Osteoblast (primary cell): ENCODE results near the gene EPHX1. TPM values are rescaled to one million over a fixed set of nuclear protein-coding genes. Genes with fewer than 3 reads are reported as not detected.

Experiments
- DNase-seq: peaks from one replicate; pipeline ENCODE4 v3.0.0; 2011; ENCODE audit warnings: low spot score, mixed read lengths; ENCODE audit not compliant: insufficient read length; ENCODE audit errors: missing footprints
- H2AFZ ChIP-seq: 2 replicates; pipeline ENCODE4 v1.6.0; 2011; ENCODE audit warnings: mild to moderate bottlenecking, low read length
- H3K27ac ChIP-seq: 2 replicates; pipeline ENCODE4 v1.5.1; 2011; ENCODE audit warnings: mild to moderate bottlenecking, low read depth, low read length, moderate library complexity
- H3K27me3 ChIP-seq: 2 replicates; pipeline ENCODE4 v1.6.0; 2012; ENCODE audit warnings: mild to moderate bottlenecking, control low read depth, inconsistent platforms, low read length, moderate library complexity; ENCODE audit not compliant: insufficient read depth
- H3K36me3 ChIP-seq: 2 replicates; pipeline ENCODE4 v1.5.1; 2011; ENCODE audit warnings: mild to moderate bottlenecking, low read length, control low read depth, moderate library complexity; ENCODE audit not compliant: insufficient read depth
- H3K4me1 ChIP-seq: 2 replicates; pipeline ENCODE4 v1.5.1; 2011; ENCODE audit warnings: mild to moderate bottlenecking, low read length, control low read depth, moderate library complexity; ENCODE audit not compliant: insufficient read depth
- H3K4me2 ChIP-seq: 2 replicates; pipeline ENCODE4 v1.6.0; 2011; ENCODE audit warnings: mild to moderate bottlenecking, low read length; ENCODE audit not compliant: insufficient read depth
- H3K4me3 ChIP-seq: fragments of 200-600 bp; sonication (generic); 3 replicates; pipeline ENCODE4 v1.5.1; 2012; ENCODE audit warnings: mild to moderate bottlenecking, low read length, inconsistent platforms; ENCODE audit not compliant: insufficient read depth
- H3K79me2 ChIP-seq: 2 replicates; pipeline ENCODE4 v1.6.0; 2012; ENCODE audit warnings: mild to moderate bottlenecking, low read length, control low read depth, inconsistent platforms; ENCODE audit not compliant: insufficient read depth
- H3K9me3 ChIP-seq: 2 replicates; pipeline ENCODE4 v1.5.1; 2011; ENCODE audit warnings: low read depth, low read length, control low read depth
- H4K20me1 ChIP-seq: 2 replicates; pipeline ENCODE4 v1.6.0; 2012; ENCODE audit warnings: mild to moderate bottlenecking, low read length, control low read depth; ENCODE audit not compliant: insufficient read depth
- CTCF ChIP-seq: IDR thresholded peaks from 2 replicates; pipeline ENCODE4 v1.5.1; 2011; ENCODE audit warnings: mild to moderate bottlenecking, low read depth, low read length, moderate library complexity; ENCODE audit errors: extremely low read depth
- total RNA-seq: library from RNA; depleted of rRNA; stranded (reverse); fragments of >200 nt; gene quantifications from 2 replicates; pipeline ENCODE4 v1.2.3, GENCODE V29; 2012

The EPHX1 gene
- total RNA-seq, 1 donor = 67.0 TPM

DNA sequence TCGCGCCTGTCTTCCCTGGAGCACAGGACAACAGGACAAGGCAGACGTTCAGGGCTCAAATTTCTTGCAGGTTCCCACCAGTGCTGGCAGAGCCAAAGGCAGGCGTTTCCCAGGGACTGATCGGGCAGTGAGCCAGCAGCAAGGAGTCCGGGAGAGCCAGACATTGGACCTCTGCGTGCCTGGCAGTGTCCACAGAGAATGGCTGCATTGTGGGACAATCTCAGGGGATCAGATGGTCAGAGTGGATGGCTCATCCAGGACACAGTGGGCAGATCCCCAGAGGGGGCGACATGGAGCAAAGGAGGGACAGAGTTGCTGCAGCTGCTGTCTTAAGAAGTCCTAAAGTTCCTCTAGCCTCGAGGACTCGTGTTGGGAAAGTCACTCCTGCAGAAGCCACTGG, 67.7 kb downstream of the EPHX1 start:
- TF ChIP-seq CTCF = peak; percentile 54
- Histone ChIP-seq H2AFZ (no peak overlapping the region), H3K27me3 (no peaks in the 10 kb centered on the region), H3K4me2 (no peak overlapping the region), H3K27ac (peak overlapping the region; percentile 43), H3K79me2 (peaks cover 52% of the 10 kb centered on the region), H3K4me3 (no peak overlapping the region), H3K9me3 (no peaks in the 10 kb centered on the region), H3K36me3 (peaks cover 29% of the 10 kb centered on the region), H3K4me1 (peaks cover 28% of the 10 kb centered on the region), H4K20me1 (peaks cover 33% of the 10 kb centered on the region)
- DNase-seq = peak; percentile 94

GRCh38 chr1:225878282-225878681, 68.4 kb downstream of the EPHX1 start:
- Histone ChIP-seq H3K79me2 (peaks cover 52% of the 10 kb centered on the region), H3K9me3 (no peaks in the 10 kb centered on the region), H3K4me3 (no peak overlapping the region), H3K4me2 (no peak overlapping the region), H3K27ac (peak overlapping the region; percentile 43), H3K36me3 (peaks cover 25% of the 10 kb centered on the region), H3K4me1 (peaks cover 31% of the 10 kb centered on the region), H3K27me3 (no peaks in the 10 kb centered on the region), H2AFZ (no peak overlapping the region), H4K20me1 (peaks cover 33% of the 10 kb centered on the region)
- no peak for TF ChIP-seq CTCF
- no peak for DNase-seq

- Histone ChIP-seq H3K4me3 (no peak overlapping the region), H2AFZ (no peak overlapping the region), H3K27ac (no peak overlapping the region), H3K79me2 (peaks cover 52% of the 10 kb centered on the region), H3K27me3 (no peaks in the 10 kb centered on the region), H3K4me2 (no peak overlapping the region), H3K9me3 (no peaks in the 10 kb centered on the region), H3K4me1 (peaks cover 31% of the 10 kb centered on the region), H4K20me1 (peaks cover 31% of the 10 kb centered on the region), H3K36me3 (peaks cover 14% of the 10 kb centered on the region)
- no peak for TF ChIP-seq CTCF
- peak; percentile 51 for DNase-seq
These were observed 69.7 kb downstream of the EPHX1 start for GRCh38 chr1:225879521-225880221.

DNA sequence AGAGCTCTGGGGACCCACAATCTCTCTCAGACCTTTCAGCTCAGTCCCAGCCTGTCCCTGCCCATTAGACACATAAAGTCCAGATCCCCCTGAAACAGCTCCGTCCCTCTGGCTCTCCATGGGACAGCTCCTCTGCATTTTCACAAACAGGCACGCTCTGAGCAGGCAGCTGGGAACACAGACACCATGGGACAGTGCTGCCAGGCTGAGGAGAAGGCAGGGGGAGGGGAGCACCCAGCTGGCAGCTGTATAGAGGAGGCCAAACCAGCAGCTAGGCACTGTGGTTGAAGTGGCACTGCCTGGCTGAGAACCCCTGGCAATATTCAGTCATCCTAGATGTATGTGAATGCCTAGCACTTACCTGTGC, 70.3 kb downstream of the EPHX1 start:
- Histone ChIP-seq H4K20me1 (peaks cover 31% of the 10 kb centered on the region), H2AFZ (no peak overlapping the region), H3K36me3 (peaks cover 11% of the 10 kb centered on the region), H3K9me3 (no peaks in the 10 kb centered on the region), H3K4me1 (peaks cover 31% of the 10 kb centered on the region), H3K27ac (no peak overlapping the region), H3K79me2 (peaks cover 50% of the 10 kb centered on the region), H3K4me2 (peak overlapping the region; percentile 95), H3K4me3 (no peak overlapping the region), H3K27me3 (no peaks in the 10 kb centered on the region)
- DNase-seq = peak; percentile 68
- TF ChIP-seq CTCF = no peak
